ENCODE results near the gene ZFYVE1. TPM values are rescaled to one million over a fixed set of nuclear protein-coding genes. Genes with fewer than 3 reads are reported as not detected.
"Not testable (repeated sequence)": the region's sequence is repeated elsewhere in the genome, so short reads cannot be mapped to it uniquely, and the experiment has no call there.

The ZFYVE1 gene
- total RNA-seq, 1 donor from 2014 or later: 14.1 TPM

- ATAC-seq (no peak), DNase-seq (ENCODE audit: missing footprints) (no peak)
- intact Hi-C loops (cut with DNase I): no loop called here
Observed at GRCh38 chr14:72965249-72965648, 61.7 kb downstream of the ZFYVE1 start.

DNA sequence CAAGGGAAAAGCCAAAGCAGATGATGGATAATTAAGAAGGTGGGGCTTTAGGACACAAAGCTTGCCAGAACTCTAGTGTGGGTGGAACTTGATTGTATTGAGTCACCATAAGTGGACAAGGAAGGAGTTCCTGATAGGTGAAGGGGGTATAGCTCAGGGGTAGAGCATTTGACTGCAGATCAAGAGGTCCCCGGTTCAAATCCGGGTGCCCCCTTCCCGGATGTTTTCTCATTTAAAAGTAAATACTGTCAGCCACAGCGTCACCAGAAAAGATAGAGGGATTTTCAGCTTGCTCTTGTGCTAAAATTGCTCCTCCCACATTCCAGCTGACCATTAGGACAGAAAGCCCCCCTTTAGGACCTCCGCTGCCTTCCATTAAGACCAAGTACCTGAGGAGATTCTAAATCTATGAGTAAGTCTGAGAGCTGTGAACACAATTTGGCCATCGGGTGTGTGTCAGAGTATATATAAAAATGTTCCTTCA is 64.0 kb downstream of the ZFYVE1 start:
- ATAC-seq (no peak), DNase-seq (ENCODE audit: missing footprints) (no peak)
- intact Hi-C loops (cut with DNase I): no loop called here

- intact Hi-C loops (cut with DNase I); DNase-seq (ENCODE audit: missing footprints); ATAC-seq: not testable (repeated sequence)
Observed at GRCh38 chr14:72962336-72962754, 64.6 kb downstream of the ZFYVE1 start.

DNA sequence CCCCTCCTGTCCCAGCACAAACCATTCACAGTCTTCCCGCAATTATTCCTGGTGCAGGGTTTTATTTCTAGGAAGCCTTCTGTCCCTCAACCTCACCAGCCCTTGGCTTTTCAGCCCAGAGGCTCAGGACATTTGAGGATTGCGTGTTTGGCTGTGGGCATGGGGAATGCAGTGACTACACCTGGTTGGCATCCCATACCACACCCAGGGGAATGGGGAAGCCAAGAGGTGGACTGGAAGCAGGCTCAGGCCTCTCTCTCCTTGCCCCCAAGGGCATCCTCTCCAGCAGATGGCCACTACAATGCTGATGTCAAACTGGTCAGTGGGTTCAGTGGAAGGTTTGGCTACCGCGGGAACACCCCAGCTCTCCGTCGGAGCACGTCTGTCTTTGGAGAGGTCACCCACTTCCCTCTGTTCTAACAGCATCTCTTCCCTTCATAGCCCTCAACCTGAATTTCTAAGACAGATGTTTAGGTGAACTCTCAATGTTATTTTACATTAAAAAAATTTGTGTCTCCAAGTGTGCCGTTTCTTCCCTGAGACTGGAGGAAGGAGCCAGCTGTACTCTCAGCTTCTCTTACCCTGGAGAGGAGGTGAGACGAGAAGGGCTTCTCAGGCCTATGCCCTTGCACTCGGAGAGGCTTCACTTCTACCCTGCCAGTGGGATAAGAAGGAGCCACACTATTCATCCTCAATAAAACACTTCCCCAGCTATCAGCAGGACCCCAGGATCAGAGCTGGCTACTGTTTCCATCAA is 65.1 kb downstream of the ZFYVE1 start:
- ATAC-seq (no peak), DNase-seq (ENCODE audit: missing footprints) (no peak)
- intact Hi-C loops (cut with DNase I): no loop called here

- DNase-seq (ENCODE audit: missing footprints); intact Hi-C loops (cut with DNase I); ATAC-seq: not testable (repeated sequence)
Observed at GRCh38 chr14:72961016-72961415, 65.9 kb downstream of the ZFYVE1 start.

DNA sequence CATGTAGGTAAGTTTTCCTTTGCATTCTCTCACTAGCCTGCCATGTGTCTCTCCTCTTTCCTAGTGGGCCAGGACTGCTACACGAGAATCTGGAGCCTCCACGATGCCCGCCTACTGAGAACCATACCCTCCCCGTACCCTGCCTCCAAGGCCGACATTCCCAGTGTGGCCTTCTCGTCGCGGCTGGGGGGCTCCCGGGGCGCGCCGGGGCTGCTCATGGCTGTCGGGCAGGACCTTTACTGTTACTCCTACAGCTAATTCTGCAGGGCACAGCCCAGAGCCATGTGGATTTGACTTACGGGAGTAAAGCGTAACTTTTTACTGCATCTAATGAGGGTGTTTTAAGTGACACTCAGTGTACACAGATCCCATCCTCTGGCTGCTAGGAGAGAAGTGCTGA is 68.4 kb downstream of the ZFYVE1 start:
- ATAC-seq: no peak
- intact Hi-C loops (cut with DNase I): no loop called here
- DNase-seq (ENCODE audit: missing footprints): no peak

- DNase-seq (ENCODE audit: missing footprints) (no peak), ATAC-seq (no peak)
- intact Hi-C loops (cut with DNase I): no loop called here
Observed at GRCh38 chr14:72957213-72957612, 69.7 kb downstream of the ZFYVE1 start.

DNA sequence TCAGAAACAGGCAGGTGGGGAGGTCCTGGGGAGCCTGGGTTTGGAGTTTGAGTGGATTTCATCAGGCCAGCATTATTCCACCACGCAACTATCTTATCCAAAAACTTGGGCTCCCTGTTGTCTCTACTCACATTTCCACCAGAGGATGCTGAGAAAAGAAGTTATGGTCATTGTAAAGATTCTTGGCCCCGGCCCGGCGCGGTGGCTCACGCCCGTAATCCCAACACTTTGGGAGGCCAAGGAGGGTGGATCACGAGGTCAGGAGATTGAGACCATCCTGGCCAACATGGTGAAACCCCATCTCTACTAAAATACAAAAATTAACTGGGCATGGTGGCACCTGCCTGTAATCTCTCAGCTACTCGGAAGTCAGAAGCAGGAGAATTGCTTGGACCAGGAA is 70.2 kb downstream of the ZFYVE1 start:
- ATAC-seq; intact Hi-C loops (cut with DNase I); DNase-seq (ENCODE audit: missing footprints): not testable (repeated sequence)

DNA sequence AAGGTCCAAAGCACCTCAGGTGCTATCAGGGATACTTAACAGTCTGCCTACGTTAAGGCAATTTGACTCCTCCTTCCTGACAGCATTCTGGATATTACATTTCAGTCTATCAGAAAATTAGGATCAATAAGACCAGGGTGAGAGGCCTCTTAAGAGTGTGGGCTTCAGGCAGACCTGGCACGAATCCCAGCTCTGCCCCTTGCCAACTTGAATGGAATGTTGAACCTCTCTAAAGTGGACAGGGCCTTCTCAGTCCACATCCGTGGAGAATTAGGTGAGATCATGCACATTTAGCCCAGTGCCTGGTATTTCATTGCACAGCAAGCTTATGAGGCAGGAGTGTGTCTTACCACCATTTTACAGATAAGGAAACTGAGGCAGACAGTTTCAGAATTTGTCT is 74.7 kb downstream of the ZFYVE1 start:
- DNase-seq (ENCODE audit: missing footprints): no peak
- intact Hi-C loops (cut with DNase I): no loop called here
- ATAC-seq: no peak

DNA sequence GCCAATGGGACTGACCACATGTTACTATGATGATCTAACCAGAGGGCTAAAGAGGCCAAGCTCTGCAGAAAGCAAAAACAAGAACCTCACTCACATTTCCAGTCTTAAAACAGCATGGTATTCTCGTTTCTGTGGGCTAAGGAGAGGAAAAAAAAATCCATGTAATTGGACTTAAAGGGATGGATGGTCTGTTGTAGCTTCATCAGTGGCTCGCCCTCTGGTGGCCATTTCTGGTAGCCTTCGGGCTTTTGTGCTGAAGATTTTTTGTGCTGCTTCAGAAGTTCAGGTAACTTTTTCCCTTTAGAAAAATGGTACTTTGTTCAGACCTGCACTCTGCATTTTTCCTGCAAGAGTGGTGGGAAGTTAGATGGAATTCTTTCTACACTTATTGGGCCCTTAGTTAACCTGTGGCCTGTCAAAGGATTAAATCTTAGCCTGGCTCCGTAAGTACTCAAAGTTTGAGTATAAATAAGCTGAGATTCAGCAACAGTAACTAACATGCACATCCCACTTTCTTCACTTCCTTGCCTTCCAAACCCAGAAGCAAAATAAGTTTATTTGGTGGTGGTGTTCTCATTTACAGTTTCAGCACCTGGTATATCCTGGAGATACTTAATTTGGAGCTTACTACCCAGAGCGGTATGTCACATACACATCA is 78.3 kb downstream of the ZFYVE1 start:
- DNase-seq (ENCODE audit: missing footprints) (no peak), ATAC-seq (no peak)
- intact Hi-C loops (cut with DNase I): loop anchor here (2.0 kb wide), 1 partner anchor 432 kb away; no protein-coding TSS in a partner anchor

- DNase-seq (ENCODE audit: missing footprints) (no peak), ATAC-seq (no peak)
- intact Hi-C loops (cut with DNase I): loop anchor here (2.0 kb wide), 1 partner anchor 431 kb away; no protein-coding TSS in a partner anchor
Observed at GRCh38 chr14:72947366-72948160, 79.3 kb downstream of the ZFYVE1 start.

GRCh38 chr14:72946491-72946890 is 80.4 kb downstream of the ZFYVE1 start:
- no peak for DNase-seq (ENCODE audit: missing footprints)
- no peak for ATAC-seq
- intact Hi-C loops (cut with DNase I): no loop called here

DNA sequence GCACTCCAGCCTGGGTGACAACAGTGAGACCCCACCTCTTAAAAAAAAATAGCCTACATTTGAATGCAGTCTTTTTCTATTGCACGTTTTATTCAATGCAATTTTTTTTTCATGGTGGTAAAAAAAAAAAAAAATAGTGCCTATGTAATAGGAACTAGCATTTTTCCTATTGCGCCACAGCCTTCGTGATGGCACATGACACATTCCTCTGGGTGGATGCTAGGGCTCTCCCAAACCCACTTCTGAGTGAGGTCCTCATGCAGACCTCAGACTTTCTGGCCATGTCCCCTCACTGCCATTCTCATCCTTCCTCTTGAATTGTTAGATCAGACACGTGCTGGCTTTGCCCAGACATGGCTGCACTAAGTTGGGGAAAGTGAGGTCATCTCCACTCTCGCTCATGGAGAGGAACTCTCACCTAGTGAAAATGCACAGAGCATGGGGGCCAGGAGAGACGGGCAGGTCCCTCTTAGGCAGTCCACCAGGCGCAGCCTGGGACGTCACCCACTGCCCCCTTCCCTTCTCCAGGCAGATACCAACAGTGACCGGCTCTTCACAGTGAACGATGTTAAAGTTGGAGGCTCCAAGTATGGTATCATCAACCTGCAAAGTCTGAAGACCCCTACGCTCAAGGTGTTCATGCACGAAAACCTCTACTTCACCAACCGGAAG is 81.4 kb downstream of the ZFYVE1 start:
- DNase-seq (ENCODE audit: missing footprints) (no peak), ATAC-seq (no peak)
- intact Hi-C loops (cut with DNase I): no loop called here

DNA sequence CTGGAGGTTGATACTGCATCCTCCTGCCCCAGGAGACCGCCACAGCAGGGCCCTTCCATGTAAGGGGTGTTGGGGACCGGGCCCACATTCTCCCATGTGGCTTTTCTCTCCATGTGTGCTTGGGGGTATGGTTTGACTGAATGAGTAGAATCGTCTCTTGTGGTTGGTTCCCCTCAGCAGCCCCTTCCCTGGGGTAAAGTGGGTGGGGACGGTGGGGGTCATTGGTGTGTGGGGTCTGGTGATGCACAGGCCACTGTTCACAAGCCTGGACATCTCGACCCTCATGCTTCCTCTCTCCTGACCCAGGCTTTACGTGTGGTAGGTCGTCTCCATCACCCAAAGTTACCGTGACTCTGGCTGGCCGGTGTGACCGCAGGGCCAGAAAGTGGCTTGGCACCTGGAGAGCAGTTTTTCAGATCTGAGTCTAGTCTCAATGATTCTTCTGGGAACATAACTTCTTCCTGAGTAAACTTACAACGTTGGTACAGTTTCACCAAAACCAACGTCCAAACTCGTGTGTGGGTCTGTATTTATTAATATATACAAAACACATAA is 83.0 kb downstream of the ZFYVE1 start:
- DNase-seq (ENCODE audit: missing footprints) (no peak), ATAC-seq (no peak)
- intact Hi-C loops (cut with DNase I): no loop called here

DNA sequence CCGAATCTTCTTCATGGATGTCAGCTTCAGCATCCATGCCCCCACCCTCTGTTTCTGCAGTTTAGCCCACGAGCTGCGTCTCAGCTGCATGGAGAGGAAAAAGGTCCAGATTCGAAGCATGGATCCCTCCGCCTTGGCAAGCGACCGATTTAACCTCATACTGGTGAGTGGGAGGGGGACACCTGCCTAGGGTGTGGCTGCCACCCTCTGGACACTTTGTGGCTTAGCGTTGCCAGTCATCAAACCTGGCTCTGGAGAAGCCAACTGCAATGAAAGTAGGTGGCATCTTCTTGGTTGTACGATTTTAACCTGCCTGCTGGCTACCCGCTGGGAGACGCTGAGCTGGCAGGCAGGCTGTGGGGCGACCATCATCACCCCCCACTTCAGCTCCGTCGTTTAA is 84.0 kb downstream of the ZFYVE1 start:
- DNase-seq (ENCODE audit: missing footprints) (no peak), ATAC-seq (no peak)
- intact Hi-C loops (cut with DNase I): no loop called here

GRCh38 chr14:72941286-72941985 is 85.5 kb downstream of the ZFYVE1 start:
- DNase-seq (ENCODE audit: missing footprints) (no peak), ATAC-seq (no peak)
- intact Hi-C loops (cut with DNase I): no loop called here

GRCh38 chr14:72939630-72940029 is 87.3 kb downstream of the ZFYVE1 start:
- no peak for DNase-seq (ENCODE audit: missing footprints)
- intact Hi-C loops (cut with DNase I): no loop called here
- ATAC-seq: no peak

GRCh38 chr14:72932893-72933292 is 94.0 kb downstream of the ZFYVE1 start:
- DNase-seq (ENCODE audit: missing footprints) (no peak), ATAC-seq (no peak)
- intact Hi-C loops (cut with DNase I): no loop called here
